CD4-positive, alpha-beta T cell treated with Interleukin-21 for 1 hour (primary cell): ENCODE data around the gene RPL10.
"Not testable (repeated sequence)": the region's sequence is repeated elsewhere in the genome, so short reads cannot be mapped to it uniquely, and the experiment has no call there.

Source experiments
- DNase-seq: peaks from one replicate; pipeline ENCODE4 v3.0.0-alpha.2; 2020

Gene RPL10

DNA sequence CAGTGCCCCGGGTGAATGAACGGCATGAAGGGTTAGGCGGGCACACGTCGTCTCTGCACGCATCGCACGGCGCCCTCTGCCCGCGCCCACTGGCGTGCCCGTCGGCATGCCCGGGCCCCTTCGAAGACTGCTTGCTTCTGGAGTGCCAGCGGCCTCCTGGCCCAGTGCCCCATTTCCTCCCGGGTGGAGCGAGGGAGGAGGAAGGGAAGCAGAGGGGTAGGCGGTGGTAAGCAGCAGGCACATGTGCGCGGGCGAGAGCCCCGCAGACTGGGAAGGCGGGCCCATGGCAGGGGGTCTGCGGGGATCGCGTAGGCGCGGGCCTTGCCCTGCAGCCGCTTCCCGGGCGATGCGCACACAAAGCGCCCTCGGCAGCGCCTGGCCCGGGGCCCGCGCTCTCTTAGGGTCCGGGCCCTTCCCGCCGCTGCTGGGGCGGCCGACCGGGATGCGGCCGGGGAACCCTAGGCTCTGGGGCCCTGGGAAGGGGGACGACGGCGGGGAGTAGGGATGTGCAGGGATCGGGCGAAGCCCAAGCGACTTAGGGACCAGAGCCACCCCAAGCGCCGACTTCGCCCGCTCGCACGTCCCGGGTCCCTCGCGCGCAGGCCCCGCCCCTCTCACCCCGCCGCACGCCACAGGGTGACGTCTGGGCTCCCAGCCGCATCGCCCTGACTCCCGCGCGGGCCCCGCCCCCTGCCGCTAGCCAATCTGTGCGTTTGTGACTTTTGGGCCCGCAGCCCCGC, 19.9 kb upstream of the RPL10 start:
- DNase-seq = peak; percentile 51

DNA sequence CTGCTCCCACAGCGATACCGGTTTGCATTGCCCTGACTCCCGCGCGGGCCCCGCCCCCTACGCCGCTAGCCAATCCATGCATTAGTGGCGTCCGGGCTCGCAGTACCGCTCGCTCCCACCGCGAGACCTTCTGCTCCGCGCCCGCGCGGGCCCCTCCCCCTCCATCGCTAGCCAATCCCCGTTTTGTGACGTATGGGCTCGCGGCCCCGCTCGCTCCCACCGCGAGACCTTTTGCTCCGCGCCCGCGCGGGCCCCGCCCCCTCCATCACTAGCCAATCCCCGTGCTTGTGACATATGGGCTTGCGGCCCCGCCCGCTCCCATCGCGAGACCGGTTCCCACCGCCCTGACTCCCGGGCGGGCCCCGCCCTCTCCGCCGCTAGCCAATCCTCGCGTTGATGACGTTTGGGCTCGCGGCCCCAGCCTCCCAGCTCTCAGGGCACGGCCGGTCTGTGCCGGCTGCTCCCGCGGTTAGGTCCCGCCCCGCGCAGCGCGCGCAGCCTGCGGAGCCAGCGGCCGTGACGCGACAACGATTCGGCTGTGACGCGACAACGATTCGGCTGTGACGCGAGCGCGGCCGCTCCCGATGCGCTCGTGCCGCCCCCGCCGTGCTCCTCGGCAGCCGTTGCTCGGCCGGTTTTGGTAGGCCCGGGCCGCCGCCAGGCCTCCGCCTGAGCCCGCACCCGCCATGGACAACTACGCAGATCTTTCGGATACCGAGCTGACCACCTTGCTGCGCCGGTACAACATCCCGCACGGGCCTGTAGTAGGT, 19.2 kb upstream of the RPL10 start, which contains the start of gene EMD:
Gene EMD, plus strand, starts transcription at position 497 of the 770 bp plus-strand sequence. Its CDS starts 190 bp downstream, at position 687.
- DNase-seq = peak; percentile 98

DNA sequence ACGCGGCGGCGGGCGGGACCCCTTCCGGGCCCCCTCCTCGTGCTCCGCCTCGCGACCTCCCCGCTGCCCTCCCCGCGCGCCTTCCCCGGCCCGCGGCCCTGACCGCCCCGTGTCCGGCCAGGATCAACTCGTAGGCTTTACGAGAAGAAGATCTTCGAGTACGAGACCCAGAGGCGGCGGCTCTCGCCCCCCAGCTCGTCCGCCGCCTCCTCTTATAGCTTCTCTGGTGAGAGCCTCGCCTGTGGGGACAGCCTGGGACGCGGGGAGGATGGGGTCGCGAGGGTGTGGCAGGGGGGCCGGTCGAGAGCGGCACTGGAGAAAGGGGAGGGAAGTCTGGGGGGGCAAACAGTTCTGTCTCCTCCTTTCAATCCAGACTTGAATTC, 18.6 kb upstream of the RPL10 start:
- DNase-seq = no peak

DNA sequence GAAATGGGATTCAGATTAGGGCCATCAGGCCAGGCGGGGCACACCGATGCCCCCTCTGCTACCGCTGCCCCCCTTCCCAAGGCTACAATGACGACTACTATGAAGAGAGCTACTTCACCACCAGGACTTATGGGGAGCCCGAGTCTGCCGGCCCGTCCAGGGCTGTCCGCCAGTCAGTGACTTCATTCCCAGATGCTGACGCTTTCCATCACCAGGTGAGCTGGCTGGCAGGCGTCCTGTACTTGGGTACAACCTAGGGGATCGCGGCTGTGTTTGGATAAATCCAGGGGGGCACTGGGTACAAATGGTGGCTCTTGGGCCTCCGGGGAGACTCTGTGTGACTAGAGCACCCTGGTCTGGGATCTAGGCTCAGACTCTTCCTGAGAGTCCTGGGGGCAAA, 18.0 kb upstream of the RPL10 start:
- no peak for DNase-seq

DNA sequence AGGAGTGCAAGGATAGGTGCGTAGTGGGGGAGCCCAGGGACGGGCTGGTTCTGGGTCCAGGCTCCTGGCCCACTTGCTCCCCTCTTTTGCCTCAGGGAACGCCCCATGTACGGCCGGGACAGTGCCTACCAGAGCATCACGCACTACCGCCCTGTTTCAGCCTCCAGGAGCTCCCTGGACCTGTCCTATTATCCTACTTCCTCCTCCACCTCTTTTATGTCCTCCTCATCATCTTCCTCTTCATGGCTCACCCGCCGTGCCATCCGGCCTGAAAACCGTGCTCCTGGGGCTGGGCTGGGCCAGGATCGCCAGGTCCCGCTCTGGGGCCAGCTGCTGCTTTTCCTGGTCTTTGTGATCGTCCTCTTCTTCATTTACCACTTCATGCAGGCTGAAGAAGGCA, 17.4 kb upstream of the RPL10 start:
- DNase-seq = no peak

DNA sequence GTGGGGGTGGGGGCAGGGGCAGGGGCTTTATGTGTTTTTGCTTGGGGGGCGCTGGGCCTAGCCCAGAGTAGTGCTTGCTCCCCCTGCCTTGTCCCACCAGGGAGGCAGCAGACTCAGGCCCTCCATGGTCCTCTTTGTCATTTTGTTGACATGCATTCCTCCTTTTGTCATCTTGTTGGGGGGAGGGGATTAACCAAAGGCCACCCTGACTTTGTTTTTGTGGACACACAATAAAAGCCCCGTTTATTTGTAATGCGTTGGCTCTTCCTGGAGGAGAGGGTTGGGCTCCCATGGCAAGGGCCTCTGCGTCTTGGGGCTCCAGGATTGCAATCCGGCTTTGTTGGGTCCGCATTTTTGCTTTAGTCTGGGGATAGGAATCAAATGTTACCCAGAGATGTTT, 16.9 kb upstream of the RPL10 start:
- no peak for DNase-seq

DNA sequence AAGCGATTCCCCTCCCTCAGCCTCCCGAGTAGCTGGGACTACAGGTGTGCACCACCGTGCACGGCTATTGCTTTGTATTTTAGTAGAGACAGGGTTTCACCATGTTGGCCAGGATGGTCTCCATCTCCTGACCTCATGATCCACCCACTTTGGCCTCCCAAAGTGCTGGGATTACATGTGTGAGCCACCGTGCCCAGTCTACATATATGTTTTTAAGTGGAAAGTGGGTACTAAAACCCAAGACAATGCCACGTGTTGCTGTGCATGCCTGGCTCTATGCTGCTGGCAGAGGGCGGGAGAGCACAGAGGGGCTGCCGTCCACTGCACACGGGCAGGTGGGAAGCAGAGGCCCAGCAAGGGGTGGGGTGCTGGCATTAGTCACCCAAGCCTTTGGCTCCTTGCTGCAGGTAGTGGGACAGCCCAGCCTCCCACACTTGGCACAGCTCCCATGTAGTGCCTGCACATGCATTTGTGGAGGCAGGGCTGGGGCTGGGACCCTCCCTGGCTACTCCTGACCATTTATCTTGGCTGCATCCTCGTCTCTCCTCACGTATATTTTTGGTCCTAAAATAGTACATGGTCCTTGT, 15.6 kb upstream of the RPL10 start:
- no peak for DNase-seq

DNA sequence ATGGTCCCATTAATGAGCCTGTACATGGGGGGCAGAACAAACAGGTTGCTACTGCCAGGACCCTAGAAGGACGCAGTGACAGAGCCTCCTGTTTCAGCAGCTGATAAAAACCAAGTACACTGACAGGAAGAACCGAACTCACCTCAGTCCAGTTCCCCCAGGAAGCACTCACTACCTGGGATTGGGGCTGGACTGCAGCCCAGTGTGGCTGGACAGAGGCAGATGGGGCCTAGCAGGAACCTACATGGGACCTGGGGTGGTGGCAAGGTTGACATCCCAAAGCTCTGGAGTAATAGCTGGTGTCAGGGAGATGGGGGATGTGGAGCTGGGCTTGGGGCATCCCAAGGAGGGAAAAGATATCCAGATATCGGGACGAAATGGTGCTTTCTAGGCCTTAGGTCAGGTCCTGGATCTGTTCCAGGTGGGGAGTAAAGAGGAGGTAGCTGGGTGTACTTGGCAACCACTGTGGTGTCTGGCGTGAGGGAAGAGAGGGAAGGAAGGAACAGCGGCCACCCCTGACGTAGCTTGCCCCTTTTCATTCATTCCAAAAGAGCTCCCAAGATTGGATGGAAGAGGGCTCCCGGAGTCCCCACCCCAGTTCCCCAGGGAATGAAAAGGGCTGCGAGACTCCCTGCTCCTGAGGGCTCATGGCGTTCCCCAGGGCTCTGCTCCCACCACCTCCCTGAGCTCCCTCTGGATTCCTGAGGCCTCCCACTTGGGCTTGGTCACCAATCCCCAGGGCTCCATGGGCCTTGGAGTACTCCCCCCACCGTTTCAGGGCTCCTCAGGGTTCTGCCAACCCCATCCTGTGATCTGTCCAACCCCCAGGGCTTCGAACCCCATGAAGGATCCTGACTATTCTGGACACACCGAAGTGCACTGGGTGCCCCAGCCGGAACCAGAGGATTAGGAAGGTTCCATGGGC, 14.6 kb upstream of the RPL10 start:
- no peak for DNase-seq

DNA sequence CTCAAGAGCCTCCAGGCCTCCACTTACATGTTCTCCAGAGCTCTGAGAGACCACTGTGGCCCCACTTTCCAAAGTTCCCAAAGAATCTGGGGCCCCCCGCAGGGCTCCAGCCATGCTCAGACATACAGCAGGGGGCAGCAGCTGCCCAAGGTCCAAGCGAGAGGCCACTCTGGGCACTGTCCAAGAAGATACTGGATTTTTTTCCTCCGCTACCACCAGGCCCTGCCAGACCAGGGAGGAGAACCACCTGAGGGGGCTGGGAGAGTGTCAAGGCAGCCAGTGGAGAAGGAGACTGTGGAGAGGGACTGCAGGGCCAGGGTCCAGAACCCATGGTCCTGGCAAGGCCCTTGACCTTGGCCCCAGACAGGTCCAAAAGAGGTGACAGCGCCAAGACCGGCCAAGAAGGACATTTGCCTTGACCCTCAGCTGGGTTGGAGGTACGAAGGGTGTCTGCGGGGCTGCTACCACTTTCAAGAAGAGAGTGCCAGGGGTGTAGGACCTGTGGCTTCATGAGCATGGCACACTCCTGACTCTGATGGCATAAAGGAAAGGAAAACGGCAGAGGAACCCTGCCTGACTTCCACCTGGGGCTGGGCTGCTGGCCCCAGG, 13.8 kb upstream of the RPL10 start:
- no peak for DNase-seq

DNA sequence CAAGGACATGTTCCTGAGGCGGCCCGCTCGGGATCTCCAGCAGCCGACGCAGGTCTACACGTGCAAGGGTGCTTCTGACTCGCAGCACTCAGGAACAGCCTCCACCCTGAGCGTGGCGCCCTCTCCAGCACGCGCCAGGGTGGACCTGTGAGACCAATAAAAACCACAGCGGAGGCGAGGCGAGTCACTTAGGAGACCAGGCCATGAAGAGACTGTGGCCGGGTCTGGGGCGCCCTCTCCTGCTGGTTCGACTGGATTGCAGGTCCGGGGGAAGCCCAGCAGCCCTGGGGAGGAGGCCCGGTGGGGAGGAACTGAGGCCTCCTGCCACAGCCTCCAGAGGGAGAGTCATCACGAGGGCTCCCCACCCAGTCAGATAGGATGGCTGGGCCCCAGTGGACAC, 10.1 kb upstream of the RPL10 start:
- DNase-seq = not testable (repeated sequence)

DNA sequence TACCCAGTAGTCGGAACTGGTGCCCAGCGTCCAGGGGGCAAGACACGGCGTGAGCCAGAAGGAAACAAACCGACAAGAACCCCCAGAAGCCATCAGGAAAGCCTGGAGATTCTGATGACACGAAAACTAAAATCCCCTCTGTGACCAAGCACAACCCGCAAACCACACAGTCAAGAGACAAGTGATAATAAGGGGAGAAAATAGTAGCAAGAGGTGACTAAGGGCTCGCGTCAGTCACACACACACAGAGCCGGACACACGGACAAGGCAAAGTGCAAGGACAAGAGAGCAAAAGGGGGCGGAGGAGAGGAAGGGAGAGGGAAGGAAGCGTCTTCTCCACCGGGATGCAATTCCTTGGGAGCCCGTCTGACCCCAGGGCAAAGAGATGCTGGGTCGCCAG, 9.5 kb upstream of the RPL10 start:
- DNase-seq = not testable (repeated sequence)

DNA sequence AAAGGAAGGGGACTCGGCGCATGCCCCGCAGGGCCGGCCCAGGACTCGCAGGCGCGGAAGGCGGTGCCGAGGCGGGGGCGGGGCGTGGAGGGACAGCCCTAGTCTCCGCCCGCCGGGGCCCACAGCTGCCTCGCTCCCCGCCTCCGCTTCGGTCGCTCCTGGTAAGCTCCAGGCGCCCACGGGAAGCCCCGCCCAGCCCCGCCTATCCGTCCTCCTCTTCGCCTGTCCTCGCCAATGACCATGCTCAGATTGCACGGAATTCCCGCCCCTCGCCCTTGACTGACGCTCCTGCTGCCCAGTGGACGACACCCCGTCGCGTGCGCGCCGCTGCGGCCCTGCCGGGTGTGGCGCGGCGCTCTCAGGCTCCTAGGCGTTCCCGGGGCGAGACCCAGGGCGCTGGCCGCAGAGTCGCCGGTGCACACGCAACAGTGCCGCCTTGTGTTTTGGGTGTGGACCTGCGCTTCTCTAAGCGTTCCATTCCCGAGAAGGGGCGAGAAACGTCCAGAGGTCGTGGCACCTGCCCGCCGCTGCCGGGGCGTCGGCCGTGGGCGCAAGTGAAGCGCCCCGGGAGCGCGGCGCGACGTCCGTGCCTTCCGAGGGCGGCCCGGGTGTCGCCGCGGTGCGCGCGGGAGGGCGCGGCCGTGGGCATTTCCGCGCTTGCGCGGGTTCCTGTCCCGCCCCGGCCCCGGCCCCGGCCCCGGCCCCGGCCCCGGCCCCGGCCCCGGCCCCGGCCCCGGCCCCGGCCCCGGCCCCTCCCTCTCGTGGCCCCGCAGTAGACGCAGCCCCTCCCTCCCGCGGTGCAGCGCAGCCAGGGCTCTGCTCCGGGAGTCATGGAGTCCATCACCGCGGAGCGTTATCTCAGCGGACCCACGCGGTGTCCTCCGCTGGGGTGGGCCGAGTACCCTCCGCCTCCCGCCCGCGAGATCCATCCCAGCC, 8.1 kb upstream of the RPL10 start:
- peak; percentile 49 for DNase-seq

DNA sequence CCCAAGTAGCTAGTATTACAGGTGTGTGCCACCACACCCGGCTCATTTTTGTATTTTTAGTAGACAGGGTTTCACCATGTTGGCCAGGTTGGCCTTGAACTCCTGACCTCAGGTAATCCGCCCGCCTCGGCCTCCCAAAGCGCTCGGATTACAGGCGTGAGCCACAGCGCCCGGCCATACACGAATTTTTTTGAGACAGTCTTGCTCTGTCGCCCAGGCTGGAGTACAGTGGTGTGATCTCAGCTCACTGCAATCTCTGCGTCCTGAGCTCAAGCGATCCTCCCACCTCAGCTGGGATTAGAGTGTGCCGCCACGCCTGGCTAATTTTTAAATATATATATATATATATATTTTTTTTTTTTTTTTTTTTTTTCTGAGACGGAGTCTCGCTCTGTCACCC, 1.8 kb upstream of the RPL10 start:
- DNase-seq = not testable (repeated sequence)

DNA sequence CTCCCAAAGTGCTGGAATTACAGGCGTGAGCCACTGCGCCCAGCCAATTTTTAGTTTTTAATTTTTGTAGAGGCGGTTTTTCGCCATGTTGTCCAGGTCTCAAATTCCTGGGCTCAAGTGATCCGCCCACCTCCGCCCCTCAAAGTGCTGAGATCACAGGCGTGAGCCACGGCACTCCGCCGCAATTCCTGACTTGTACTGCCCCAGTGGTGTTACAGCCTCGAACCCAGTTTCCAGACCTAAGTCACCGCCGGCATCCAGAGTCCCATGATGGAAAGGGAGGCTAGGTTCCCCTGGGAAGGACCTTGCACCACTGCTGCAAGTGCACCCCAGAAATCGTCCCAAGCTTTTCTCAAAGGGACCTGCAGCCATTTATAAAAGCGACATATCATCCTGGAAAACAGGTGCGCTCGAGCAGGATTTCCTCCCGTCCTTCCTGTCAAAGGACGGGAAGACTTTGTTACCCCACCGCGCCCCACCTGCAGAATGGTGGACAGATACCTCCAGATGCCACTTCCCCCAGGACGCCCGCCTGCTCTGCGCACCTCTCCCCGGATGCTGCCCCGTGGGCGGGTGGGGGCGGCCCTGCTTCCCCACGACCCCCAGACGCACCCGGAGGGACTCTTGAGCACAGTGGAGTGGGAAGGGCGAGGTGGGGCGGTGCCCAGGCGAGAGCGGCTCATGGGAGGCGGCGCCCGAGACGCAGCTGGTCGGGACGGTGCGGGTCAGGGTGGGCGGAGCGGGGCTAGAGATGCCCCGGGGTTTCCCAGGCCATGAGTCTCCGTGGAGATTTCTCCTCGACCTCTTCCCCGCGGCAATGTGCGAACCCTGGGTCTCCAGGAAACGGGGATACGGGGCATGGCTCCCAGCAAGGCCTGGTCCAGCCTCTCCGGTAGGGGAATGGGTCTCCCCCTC, 947 bp upstream of the RPL10 start:
- peak; percentile 65 for DNase-seq

DNA sequence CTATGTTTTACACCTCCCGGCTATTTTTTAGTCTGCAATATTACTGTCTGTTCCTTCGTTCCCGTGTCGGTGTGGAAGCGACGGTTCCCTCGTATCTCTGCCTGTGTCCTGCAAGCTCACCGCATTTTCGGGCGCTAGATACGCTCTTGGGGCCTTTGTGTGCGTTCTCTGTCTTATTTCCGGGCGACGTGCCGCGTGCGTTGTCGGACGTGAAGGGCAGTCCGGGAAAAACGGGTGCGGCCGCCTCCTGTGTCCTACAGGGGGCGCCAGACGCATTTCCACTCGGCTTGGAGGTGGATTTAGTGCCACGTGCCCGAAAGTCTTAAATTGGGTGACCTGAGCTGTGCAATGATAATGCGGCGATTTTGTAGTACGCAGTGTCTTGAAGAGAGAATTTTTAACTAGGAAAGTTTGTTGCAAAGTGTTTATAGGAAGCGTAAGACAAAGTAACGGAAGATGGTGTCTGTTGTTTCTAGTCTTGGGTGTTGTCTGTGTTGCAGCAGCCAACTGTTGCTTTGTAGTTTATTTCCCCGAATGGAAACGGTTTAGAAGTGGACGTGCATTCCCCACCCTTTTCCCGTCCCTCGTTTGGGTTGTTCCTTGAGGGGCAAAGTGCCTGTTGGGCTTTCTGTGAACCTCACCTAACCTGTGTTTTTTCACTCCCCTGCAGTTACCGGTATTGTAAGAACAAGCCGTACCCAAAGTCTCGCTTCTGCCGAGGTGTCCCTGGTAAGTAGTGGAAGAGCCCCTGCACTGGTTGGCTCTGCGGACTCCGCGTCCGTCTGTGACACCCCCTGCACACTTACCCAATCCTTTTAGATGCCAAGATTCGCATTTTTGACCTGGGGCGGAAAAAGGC, 720 bp downstream of the RPL10 start:
- peak; percentile 87 for DNase-seq

DNA sequence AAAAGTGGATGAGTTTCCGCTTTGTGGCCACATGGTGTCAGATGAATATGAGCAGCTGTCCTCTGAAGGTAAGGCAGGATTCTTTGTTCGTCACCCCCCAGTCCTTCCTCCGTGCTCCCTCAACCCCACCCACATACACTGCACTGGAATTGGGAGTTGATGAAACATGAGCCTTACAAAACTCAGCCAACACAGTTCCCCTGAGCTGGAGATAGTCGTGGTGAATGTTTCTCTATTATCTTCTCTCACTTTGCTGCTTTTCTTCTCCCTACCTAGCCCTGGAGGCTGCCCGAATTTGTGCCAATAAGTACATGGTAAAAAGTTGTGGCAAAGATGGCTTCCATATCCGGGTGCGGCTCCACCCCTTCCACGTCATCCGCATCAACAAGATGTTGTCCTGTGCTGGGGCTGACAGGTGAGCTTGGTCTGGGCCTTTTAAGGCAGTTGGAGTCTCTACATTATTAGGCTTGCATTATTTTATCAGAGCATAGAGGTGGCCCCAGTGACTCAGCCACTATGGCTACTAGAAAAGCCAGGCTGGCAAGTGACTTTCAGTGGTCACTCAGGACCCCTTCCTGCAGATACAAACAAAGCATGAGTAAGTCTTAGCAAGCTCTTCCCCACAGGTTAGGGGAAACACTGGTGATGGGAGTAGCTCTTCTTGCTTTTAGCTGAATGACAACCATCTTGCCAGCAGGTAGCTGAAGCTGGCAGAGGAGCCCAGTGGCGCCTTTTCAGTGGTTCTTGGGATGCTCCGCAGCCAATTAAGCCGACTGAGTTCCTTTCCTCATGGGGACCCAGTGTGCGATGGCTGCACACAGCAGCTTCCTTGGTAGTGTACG, 1.6 kb downstream of the RPL10 start:
- DNase-seq = peak; percentile 54

DNA sequence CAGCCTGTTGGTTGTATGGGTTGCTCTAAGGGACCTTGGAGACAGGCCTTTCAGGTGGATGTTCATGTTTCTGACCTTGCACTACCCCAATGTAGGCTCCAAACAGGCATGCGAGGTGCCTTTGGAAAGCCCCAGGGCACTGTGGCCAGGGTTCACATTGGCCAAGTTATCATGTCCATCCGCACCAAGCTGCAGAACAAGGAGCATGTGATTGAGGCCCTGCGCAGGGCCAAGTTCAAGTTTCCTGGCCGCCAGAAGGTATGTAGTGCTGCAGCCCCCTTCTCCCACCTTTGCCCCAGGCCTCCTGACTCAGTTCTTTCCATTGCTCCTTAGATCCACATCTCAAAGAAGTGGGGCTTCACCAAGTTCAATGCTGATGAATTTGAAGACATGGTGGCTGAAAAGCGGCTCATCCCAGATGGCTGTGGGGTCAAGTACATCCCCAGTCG, 2.2 kb downstream of the RPL10 start:
- not testable (repeated sequence) for DNase-seq
